ENCODE measurements around the gene ARHGAP42. TPM values are rescaled to one million over a fixed set of nuclear protein-coding genes. Genes with fewer than 3 reads are reported as not detected.
A peak's percentile ranks its signal among the peaks of the same experiment; 100 is the strongest.

ARHGAP42 gene
- total and polyA plus RNA-seq, 8 donors, result 0.76 to 4.9 (median 1.8) TPM

DNA sequence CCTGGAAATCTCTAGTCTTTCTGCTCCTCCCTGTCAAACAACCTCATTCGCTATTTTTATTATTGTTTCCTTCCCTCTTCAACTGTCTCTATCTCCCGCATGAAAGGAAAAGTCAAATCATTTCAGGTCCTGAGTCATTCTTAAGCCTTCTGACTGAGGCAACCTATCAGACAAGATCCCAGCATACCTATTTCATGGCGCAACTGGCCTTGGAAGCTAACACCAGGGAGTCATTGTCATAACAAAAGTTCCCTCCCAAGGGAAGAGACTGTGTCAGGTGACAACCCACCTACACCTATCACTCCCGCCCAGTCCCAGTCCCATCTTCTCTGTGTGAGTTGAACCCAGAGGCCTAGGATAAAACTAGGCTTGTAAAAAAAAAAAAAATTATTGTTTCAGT is 10.2 kb upstream of the ARHGAP42 start:
- Histone ChIP-seq H3K9me3 (no peaks in the 10 kb centered on the region), H3K27me3 (no peaks in the 10 kb centered on the region), H3K36me3 (no peaks in the 10 kb centered on the region), H3K4me3 (no peak overlapping the region), H3K4me1 (no peaks in the 10 kb centered on the region), H3K27ac (no peak overlapping the region)
- FAIRE-seq (no peak), ATAC-seq (no peak), DNase-seq (no peak)
- intact Hi-C loops (cut with DNase I), result loop anchor here in 1 of 3 donors (10.0 kb wide), 1 partner anchor 188 kb away; no protein-coding TSS in a partner anchor
- 83 to 89% methylated on average over 4 of the region's 4 CpGs for WGBS, 2 donors
- TF ChIP-seq, protein P1, sequence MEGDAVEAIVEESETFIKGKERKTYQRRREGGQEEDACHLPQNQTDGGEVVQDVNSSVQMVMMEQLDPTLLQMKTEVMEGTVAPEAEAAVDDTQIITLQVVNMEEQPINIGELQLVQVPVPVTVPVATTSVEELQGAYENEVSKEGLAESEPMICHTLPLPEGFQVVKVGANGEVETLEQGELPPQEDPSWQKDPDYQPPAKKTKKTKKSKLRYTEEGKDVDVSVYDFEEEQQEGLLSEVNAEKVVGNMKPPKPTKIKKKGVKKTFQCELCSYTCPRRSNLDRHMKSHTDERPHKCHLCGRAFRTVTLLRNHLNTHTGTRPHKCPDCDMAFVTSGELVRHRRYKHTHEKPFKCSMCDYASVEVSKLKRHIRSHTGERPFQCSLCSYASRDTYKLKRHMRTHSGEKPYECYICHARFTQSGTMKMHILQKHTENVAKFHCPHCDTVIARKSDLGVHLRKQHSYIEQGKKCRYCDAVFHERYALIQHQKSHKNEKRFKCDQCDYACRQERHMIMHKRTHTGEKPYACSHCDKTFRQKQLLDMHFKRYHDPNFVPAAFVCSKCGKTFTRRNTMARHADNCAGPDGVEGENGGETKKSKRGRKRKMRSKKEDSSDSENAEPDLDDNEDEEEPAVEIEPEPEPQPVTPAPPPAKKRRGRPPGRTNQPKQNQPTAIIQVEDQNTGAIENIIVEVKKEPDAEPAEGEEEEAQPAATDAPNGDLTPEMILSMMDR (IDR thresholded peaks at IDR 0.05), result no peak

DNA sequence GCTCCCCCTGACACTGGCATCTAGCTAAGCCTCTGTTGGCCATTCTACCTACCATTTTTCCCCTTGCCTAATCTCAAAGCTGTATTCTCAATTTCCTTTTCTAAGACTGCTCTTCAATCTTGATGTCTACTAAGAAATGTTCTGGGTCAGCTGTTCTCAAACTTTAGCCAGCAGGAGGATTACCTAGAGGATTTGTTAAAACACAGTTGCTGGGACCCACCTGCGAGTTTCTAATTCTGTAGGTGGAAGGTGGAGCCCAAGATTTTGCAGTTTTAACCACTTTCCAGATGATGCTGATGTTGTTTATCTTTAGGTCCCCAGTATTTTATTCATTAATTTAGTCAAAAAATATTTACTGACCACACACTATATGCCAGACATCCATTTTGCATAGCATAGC is 9.3 kb upstream of the ARHGAP42 start:
- H3K4me1 ChIP-seq, result no peaks in the 10 kb centered on the region
- TF ChIP-seq, protein P1 (IDR thresholded peaks at IDR 0.05), result no peak
- no peak for FAIRE-seq
- H3K36me3 ChIP-seq, result no peaks in the 10 kb centered on the region
- intact Hi-C loops (cut with DNase I), result loop anchor here in 1 of 3 donors (10.0 kb wide), 1 partner anchor 187 kb away; no protein-coding TSS in a partner anchor
- H3K9me3 ChIP-seq, result no peaks in the 10 kb centered on the region
- no peak overlapping the region for H3K27ac ChIP-seq
- no peak for DNase-seq
- ATAC-seq, result no peak
- WGBS, 2 donors, result 76 to 91% methylated on average over 1 of the region's 1 CpG
- H3K4me3 ChIP-seq, result no peak overlapping the region
- no peaks in the 10 kb centered on the region for H3K27me3 ChIP-seq

DNA sequence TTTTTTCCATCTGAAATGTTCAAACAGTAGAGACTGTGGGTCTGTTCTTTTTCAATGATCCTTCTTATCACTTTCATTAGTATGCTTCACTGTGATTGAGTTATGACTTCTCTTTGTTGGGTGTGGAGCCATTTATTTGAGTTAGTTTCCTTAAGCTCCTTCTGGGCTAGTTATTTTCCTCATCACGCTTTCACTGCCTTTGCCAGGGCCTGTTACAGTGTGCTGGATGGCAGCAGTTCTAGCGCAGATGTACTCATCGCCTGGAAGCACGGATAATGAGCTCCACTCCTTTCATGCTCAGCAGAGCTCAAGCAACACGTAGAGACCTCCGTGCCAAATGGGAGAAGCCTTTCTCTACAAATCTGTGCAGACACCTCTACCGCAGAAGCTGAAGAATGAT is 7.0 kb upstream of the ARHGAP42 start:
- FAIRE-seq (no peak), DNase-seq (no peak), ATAC-seq (no peak)
- Histone ChIP-seq H3K27ac (no peak overlapping the region), H3K36me3 (no peaks in the 10 kb centered on the region), H3K27me3 (no peaks in the 10 kb centered on the region), H3K9me3 (no peaks in the 10 kb centered on the region), H3K4me1 (no peaks in the 10 kb centered on the region), H3K4me3 (no peak overlapping the region)
- WGBS, 2 donors, result 77 to 86% methylated on average over 7 of the region's 7 CpGs
- TF ChIP-seq, protein P1 (IDR thresholded peaks at IDR 0.05), result no peak
- intact Hi-C loops (cut with DNase I), result no loop called here

DNA sequence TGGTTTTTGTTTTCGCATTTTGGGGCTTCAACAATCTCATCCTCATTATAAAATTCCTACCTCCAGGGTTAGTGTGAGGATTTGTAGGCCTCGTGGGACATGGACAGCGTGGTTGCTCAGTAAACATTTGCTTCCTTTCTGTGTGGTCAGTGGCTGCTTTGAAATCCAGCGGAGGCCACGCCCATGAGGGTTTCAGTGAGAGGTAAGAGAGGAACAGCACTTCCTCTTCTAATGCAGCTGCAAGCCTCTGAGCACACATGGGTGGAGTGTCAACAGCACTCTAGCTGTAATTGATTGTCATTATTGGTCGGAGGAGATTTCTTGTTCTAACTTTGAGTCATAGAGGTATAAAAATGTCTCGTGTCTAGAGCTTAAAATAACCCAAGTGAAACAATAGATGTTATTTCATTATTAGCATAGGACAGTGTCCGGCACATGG is 6.0 kb upstream of the ARHGAP42 start:
- intact Hi-C loops (cut with DNase I), result no loop called here
- H3K36me3 ChIP-seq, result no peaks in the 10 kb centered on the region
- no peak overlapping the region for H3K4me3 ChIP-seq
- H3K27ac ChIP-seq, result no peak overlapping the region
- H3K4me1 ChIP-seq, result no peaks in the 10 kb centered on the region
- TF ChIP-seq, protein P1 (IDR thresholded peaks at IDR 0.05), result no peak
- no peaks in the 10 kb centered on the region for H3K27me3 ChIP-seq
- ATAC-seq (peak in 3 of 4 donors; percentile 66 to 86 (median 72)), DNase-seq (peak in 1 of 6 donors; percentile 21), FAIRE-seq (peak; percentile 13)
- WGBS, 2 donors, result 46 to 48% methylated on average over 8 of the region's 8 CpGs
- H3K9me3 ChIP-seq, result no peaks in the 10 kb centered on the region

DNA sequence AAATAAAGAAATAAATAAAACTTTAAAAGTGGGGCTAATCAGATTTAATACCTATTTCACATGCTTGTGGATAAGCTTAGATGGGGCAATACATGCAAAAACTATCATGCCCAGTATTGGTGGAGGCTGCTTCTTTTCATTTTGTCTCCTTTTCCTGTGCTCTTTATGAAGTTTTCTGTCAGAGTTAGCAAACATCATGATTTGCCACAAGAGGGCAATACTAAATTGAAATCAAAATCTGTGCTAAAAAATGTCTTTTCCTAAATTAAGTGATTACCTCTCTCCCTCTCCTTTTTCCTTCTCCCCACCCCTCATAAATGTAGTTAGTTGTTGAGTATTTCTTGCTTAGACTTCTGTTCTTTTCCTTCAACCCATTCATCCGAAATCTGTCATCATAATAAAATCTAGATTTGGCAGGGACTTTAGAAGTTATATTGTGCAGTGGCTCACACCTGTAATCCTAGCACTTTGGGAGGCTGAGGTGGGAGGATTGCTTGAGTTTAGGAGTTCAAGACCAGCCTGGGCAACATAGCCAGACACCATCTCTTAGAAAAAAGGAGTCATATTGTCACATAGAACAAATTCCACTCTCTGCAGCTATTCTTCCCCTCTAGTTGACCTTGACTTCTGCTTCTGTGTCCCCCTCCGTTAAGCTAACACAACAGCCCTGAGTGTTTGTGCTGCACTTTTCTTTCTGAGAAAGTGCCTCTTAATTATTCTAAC is 4.7 kb upstream of the ARHGAP42 start:
- no peak for FAIRE-seq
- no peaks in the 10 kb centered on the region for H3K9me3 ChIP-seq
- ATAC-seq, result no peak

More for the DNA sequence above, 4.7 kb upstream of the ARHGAP42 start:
- Histone ChIP-seq H3K27ac (no peak overlapping the region), H3K27me3 (no peaks in the 10 kb centered on the region), H3K36me3 (no peaks in the 10 kb centered on the region), H3K4me1 (no peaks in the 10 kb centered on the region), H3K4me3 (no peak overlapping the region)
- TF ChIP-seq, protein P1 (IDR thresholded peaks at IDR 0.05), result peak in 2 of 4 donors; percentile 20 to 22
- intact Hi-C loops (cut with DNase I), result no loop called here
- DNase-seq, result no peak
- 32 to 41% methylated on average over 2 of the region's 2 CpGs for WGBS, 2 donors
